Left cardiac atrium (tissue), 4 donors: ENCODE results near the gene DIAPH2. TPM values are rescaled to one million over a fixed set of nuclear protein-coding genes. Genes with fewer than 3 reads are reported as not detected.

Experiments used
- ATAC-seq, 2 donors: fragments of 200-7000 bp; cut with Tn5 transposase; one replicate each; pipeline ENCODE4 v1.9.1; 2020; ENCODE audit warnings: mild to moderate bottlenecking in 2 of 2, moderate library complexity in 2 of 2
- DNase-seq: peaks from one replicate; pipeline ENCODE4 v3.0.0-alpha.2; 2020
- intact Hi-C, 2 donors: fragments of 100-400 bp; cut with DNase I; formaldehyde crosslinking; loops; one replicate each; pipeline versions ENCODE4 v1.14.1 to v1.15.1; 2022 to 2023
- long read RNA-seq: library from polyadenylated mRNA; unstranded; transcript quantifications from one replicate; pipeline ENCODE4 v2.0.0, GENCODE V29; 2021
- total RNA-seq, 2 donors: library from RNA; stranded (reverse); fragmentation: NEBNext Ultra II Directional; extraction: Animal tissue kit (Norgen Biotek cat#: 25700); gene quantifications; one replicate each; pipeline ENCODE4 v1.2.1, GENCODE V29; 2021
- donor health status: DM: no; HTN: yes; CAD: no.
- donor health status: DM: no; HTN: yes; CAD: no; lungs with severe emphysema.
- donor health status: DM: yes; HTN: yes; CAD: no.
- donor health status: Dilated cardiomyopathy.

DIAPH2 gene
- total RNA-seq: 10 to 100 TPM; 13.0 to 13.3 TPM
- long read RNA-seq, full-length matches to known transcripts: 5 of 7 reads
- long read RNA-seq, partial matches to known transcripts: 1 of 7 reads
- long read RNA-seq, other reads (novel, unspliced or antisense): 1 of 7 reads

- ATAC-seq (peak; percentile 94 to 97), DNase-seq (peak; percentile 82)
- intact Hi-C loops: no loop called here
These were observed at the start of gene DIAPH2 for GRCh38 chrX:96684339-96685209. Gene DIAPH2 (plus strand): TSS chrX:96684842.

- ATAC-seq (no peak), DNase-seq (no peak)
- intact Hi-C loops: no loop called here
These were observed 34.6 kb upstream of the DIAPH2 start for GRCh38 chrX:96650023-96650422.

- intact Hi-C loops: no loop called here
- ATAC-seq (no peak), DNase-seq (no peak)
These were observed 28.6 kb upstream of the DIAPH2 start for GRCh38 chrX:96655947-96656623.

GRCh38 chrX:96682516-96682915 is 2.1 kb upstream of the DIAPH2 start:
- ATAC-seq (no peak), DNase-seq (no peak)
- intact Hi-C loops: no loop called here

- ATAC-seq: no peak
- intact Hi-C loops: no loop called here
- no peak for DNase-seq
These were observed 674 bp upstream of the DIAPH2 start for GRCh38 chrX:96683997-96684338.

- DNase-seq (peak; percentile 26), ATAC-seq (peak; percentile 51 to 70)
- intact Hi-C loops: no loop called here
These were observed 813 bp downstream of the DIAPH2 start for GRCh38 chrX:96685210-96686099.

- intact Hi-C loops: no loop called here
- DNase-seq (no peak), ATAC-seq (no peak)
These were observed 3.1 kb downstream of the DIAPH2 start for GRCh38 chrX:96687776-96688175.

- intact Hi-C loops: no loop called here
- ATAC-seq: no peak
- DNase-seq: no peak
These were observed 4.1 kb downstream of the DIAPH2 start for GRCh38 chrX:96688789-96689188.

- DNase-seq: no peak
- intact Hi-C loops: no loop called here
- ATAC-seq: no peak
These were observed 5.3 kb downstream of the DIAPH2 start for GRCh38 chrX:96689991-96690390.

- no peak for DNase-seq
These were observed 7.8 kb downstream of the DIAPH2 start for GRCh38 chrX:96692454-96692853.

GRCh38 chrX:96692890-96693289 is 8.2 kb downstream of the DIAPH2 start:
- intact Hi-C loops: no loop called here
- peak; percentile 47 to 60 for ATAC-seq
- DNase-seq: no peak

More at GRCh38 chrX:96692454-96692853, 7.8 kb downstream of the DIAPH2 start:
- peak; percentile 50 to 75 for ATAC-seq
- intact Hi-C loops: no loop called here

GRCh38 chrX:96693407-96693806 is 8.8 kb downstream of the DIAPH2 start:
- no peak for DNase-seq
- ATAC-seq: no peak
- intact Hi-C loops: no loop called here

GRCh38 chrX:96696462-96696861 is 11.8 kb downstream of the DIAPH2 start:
- intact Hi-C loops: no loop called here
- no peak for DNase-seq
- ATAC-seq: no peak

- intact Hi-C loops: no loop called here
- DNase-seq (no peak), ATAC-seq (no peak)
These were observed 16.0 kb downstream of the DIAPH2 start for GRCh38 chrX:96700625-96701024.

- DNase-seq (no peak), ATAC-seq (no peak)
- intact Hi-C loops: no loop called here
These were observed 18.7 kb downstream of the DIAPH2 start for GRCh38 chrX:96703379-96703778.

GRCh38 chrX:96703816-96704215 is 19.2 kb downstream of the DIAPH2 start:
- intact Hi-C loops: no loop called here
- DNase-seq (no peak), ATAC-seq (no peak)

- intact Hi-C loops: no loop called here
- no peak for ATAC-seq
- DNase-seq: no peak
These were observed 20.0 kb downstream of the DIAPH2 start for GRCh38 chrX:96704629-96705028.

- DNase-seq (no peak), ATAC-seq (no peak)
- intact Hi-C loops: no loop called here
These were observed 21.3 kb downstream of the DIAPH2 start for GRCh38 chrX:96705905-96706304.

- DNase-seq: no peak
- intact Hi-C loops: no loop called here
- ATAC-seq: no peak
These were observed 23.2 kb downstream of the DIAPH2 start for GRCh38 chrX:96707804-96708203.

- DNase-seq (no peak), ATAC-seq (no peak)
- intact Hi-C loops: no loop called here
These were observed 25.4 kb downstream of the DIAPH2 start for GRCh38 chrX:96710031-96710430.
